ENCODE data around the gene DGKH. TPM values are rescaled to one million over a fixed set of nuclear protein-coding genes. Genes with fewer than 3 reads are reported as not detected.

The DGKH gene
- total and polyA plus RNA-seq, 10 of the 15 experiments (the other 5 are each of a cell fraction or from before 2014, with no cell fraction given), result 1.3 to 15.2 (median 7.3) TPM

DNA sequence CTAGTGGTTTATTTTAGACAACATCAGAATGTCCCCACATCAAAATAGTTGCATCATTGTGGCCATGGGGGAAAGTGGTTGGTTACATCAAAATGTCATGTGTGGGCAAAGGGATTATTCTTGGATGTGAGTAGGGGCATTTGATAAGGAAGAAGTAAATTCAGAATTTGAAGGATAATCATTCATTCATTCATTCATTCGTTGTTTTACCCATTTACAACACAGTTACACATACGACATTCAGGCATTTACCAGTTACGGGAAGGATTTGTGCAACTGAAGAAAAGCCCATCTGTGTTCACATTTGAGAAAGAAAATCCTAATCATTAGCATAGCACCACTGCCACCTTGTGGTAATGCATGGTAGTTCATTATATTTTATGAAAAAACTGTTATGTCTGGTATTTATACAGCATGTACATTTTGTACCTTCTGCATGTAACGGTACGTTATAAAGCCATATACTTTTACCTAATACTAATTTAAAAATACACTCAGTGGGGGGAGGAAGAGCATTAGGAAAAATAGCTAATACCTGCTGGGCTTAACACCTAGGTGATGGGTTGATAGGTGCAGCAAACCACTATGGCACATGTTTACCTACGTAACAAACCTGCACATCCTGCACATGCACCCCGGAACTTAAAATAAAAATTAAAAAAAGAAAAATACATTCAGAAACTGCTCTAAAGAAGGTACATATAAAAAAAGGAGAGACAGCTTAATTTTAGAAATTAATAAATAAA is 62.1 kb downstream of the DGKH start (continued):
- TF ChIP-seq, protein P1, sequence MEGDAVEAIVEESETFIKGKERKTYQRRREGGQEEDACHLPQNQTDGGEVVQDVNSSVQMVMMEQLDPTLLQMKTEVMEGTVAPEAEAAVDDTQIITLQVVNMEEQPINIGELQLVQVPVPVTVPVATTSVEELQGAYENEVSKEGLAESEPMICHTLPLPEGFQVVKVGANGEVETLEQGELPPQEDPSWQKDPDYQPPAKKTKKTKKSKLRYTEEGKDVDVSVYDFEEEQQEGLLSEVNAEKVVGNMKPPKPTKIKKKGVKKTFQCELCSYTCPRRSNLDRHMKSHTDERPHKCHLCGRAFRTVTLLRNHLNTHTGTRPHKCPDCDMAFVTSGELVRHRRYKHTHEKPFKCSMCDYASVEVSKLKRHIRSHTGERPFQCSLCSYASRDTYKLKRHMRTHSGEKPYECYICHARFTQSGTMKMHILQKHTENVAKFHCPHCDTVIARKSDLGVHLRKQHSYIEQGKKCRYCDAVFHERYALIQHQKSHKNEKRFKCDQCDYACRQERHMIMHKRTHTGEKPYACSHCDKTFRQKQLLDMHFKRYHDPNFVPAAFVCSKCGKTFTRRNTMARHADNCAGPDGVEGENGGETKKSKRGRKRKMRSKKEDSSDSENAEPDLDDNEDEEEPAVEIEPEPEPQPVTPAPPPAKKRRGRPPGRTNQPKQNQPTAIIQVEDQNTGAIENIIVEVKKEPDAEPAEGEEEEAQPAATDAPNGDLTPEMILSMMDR (IDR thresholded peaks at IDR 0.05 in 2 of 3, conservative IDR thresholded peaks at IDR 0.05 in 1 of 3; ENCODE audit: control insufficient read depth in 2 of 3, extremely low read depth in 1 of 3, insufficient read depth in 1 of 3, low read depth in 3 of 3, low read length in 3 of 3), result peak; percentile 54 to 84 (median 66); a peak in 5 of 6 replicates
- no peak for TF ChIP-seq SP1 (IDR thresholded peaks at IDR 0.05; ENCODE audit: low read depth, low read length)
- TF ChIP-seq ZNF24 (IDR thresholded peaks at IDR 0.05), result peak; percentile 94
- 0 out of 2 replicates have a peak, but pooled peaks have one; percentile 23 for TF ChIP-seq FOXM1 (IDR thresholded peaks at IDR 0.05; ENCODE audit: low read depth, low read length)
- TF ChIP-seq MTA3 (IDR thresholded peaks at IDR 0.05; ENCODE audit: borderline replicate concordance, low read length), result no peak
- TF ChIP-seq, protein P2, sequence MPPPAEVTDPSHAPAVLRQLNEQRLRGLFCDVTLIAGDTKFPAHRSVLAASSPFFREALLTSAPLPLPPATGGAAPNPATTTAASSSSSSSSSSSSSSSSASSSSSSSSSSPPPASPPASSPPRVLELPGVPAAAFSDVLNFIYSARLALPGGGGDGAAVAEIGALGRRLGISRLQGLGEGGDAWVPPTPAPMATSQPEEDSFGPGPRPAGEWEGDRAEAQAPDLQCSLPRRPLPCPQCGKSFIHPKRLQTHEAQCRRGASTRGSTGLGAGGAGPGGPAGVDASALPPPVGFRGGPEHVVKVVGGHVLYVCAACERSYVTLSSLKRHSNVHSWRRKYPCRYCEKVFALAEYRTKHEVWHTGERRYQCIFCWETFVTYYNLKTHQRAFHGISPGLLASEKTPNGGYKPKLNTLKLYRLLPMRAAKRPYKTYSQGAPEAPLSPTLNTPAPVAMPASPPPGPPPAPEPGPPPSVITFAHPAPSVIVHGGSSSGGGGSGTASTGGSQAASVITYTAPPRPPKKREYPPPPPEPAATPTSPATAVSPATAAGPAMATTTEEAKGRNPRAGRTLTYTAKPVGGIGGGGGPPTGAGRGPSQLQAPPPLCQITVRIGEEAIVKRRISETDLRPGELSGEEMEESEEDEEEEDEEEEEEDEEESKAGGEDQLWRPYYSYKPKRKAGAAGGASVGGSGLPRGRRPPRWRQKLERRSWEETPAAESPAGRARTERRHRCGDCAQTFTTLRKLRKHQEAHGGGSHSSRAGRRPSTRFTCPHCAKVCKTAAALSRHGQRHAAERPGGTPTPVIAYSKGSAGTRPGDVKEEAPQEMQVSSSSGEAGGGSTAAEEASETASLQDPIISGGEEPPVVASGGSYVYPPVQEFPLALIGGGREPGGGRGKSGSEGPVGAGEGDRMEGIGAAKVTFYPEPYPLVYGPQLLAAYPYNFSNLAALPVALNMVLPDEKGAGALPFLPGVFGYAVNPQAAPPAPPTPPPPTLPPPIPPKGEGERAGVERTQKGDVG (CRISPR knock-in tag; IDR thresholded peaks at IDR 0.05), result no peak
- TF ChIP-seq TCF7 (IDR thresholded peaks at IDR 0.05; ENCODE audit: borderline replicate concordance), result no peak
- no peak for TF ChIP-seq KLF5 (IDR thresholded peaks at IDR 0.05; ENCODE audit: partially characterized antibody)
- peak; percentile 50; the same call in 1 of the 2 replicates for TF ChIP-seq RUNX3 (IDR thresholded peaks at IDR 0.05; ENCODE audit: low read length)
- no peak for TF ChIP-seq CREB1 (IDR thresholded peaks at IDR 0.05; ENCODE audit: low read depth)
- TF ChIP-seq HDAC2 (IDR thresholded peaks at IDR 0.05), result no peak
- TF ChIP-seq, protein P3, sequence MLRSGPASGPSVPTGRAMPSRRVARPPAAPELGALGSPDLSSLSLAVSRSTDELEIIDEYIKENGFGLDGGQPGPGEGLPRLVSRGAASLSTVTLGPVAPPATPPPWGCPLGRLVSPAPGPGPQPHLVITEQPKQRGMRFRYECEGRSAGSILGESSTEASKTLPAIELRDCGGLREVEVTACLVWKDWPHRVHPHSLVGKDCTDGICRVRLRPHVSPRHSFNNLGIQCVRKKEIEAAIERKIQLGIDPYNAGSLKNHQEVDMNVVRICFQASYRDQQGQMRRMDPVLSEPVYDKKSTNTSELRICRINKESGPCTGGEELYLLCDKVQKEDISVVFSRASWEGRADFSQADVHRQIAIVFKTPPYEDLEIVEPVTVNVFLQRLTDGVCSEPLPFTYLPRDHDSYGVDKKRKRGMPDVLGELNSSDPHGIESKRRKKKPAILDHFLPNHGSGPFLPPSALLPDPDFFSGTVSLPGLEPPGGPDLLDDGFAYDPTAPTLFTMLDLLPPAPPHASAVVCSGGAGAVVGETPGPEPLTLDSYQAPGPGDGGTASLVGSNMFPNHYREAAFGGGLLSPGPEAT (IDR thresholded peaks at IDR 0.05; ENCODE audit: low read depth), result no peak
- TF ChIP-seq, protein P4, sequence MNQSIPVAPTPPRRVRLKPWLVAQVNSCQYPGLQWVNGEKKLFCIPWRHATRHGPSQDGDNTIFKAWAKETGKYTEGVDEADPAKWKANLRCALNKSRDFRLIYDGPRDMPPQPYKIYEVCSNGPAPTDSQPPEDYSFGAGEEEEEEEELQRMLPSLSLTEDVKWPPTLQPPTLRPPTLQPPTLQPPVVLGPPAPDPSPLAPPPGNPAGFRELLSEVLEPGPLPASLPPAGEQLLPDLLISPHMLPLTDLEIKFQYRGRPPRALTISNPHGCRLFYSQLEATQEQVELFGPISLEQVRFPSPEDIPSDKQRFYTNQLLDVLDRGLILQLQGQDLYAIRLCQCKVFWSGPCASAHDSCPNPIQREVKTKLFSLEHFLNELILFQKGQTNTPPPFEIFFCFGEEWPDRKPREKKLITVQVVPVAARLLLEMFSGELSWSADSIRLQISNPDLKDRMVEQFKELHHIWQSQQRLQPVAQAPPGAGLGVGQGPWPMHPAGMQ (IDR thresholded peaks at IDR 0.05; ENCODE audit: borderline replicate concordance), result no peak
- no peak for TF ChIP-seq TBL1XR1 (IDR thresholded peaks at IDR 0.05; ENCODE audit: low read depth, low read length)
- TF ChIP-seq MEF2A (IDR thresholded peaks at IDR 0.05; ENCODE audit: insufficient read depth, low read depth, low read length), result 0 out of 2 replicates have a peak, but pooled peaks have one; percentile 40
- TF ChIP-seq MTA2 (IDR thresholded peaks at IDR 0.05; ENCODE audit: low read depth), result no peak
- TF ChIP-seq, protein P5, sequence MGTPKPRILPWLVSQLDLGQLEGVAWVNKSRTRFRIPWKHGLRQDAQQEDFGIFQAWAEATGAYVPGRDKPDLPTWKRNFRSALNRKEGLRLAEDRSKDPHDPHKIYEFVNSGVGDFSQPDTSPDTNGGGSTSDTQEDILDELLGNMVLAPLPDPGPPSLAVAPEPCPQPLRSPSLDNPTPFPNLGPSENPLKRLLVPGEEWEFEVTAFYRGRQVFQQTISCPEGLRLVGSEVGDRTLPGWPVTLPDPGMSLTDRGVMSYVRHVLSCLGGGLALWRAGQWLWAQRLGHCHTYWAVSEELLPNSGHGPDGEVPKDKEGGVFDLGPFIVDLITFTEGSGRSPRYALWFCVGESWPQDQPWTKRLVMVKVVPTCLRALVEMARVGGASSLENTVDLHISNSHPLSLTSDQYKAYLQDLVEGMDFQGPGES (IDR thresholded peaks at IDR 0.05), result no peak
- no peak for TF ChIP-seq SIX5 (IDR thresholded peaks at IDR 0.05; ENCODE audit: low read depth, low read length, severe bottlenecking)
- no peak for TF ChIP-seq NRF1 (conservative IDR thresholded peaks at IDR 0.05; ENCODE audit: low read depth, low read length)
- no peak for TF ChIP-seq NFXL1 (IDR thresholded peaks at IDR 0.05; ENCODE audit: borderline replicate concordance)
